GM10248 (cell line): ENCODE results near the gene WDFY4.

ENCODE experiments used
- CTCF ChIA-PET: fragments of 300-600 bp; sonication (Branson Sonifier 250); formaldehyde crosslinking; extraction: SDS; loops from one replicate; lab custom pipeline; 2021; ENCODE audit warnings: antibody characterized with exemption; lab: Yijun Ruan, JAX
- POLR2A ChIA-PET: fragments of 350-650 bp; sonication (Branson Sonifier 250); formaldehyde crosslinking; extraction: SDS; loops from one replicate; lab custom pipeline; 2020; ENCODE audit warnings: antibody characterized with exemption; lab: Yijun Ruan, JAX
- DNase-seq: peaks from one replicate; pipeline ENCODE4 v3.0.0; 2012; ENCODE audit errors: extremely low spot score
- TF ChIP-seq, protein P1 (sequence below): IDR thresholded peaks from 2 replicates; pipeline ENCODE4 v1.5.1; 2012; ENCODE audit warnings: mild to moderate bottlenecking, low read depth; ENCODE audit errors: extremely low read depth, missing control alignments, control extremely low read depth

Gene WDFY4

DNA sequence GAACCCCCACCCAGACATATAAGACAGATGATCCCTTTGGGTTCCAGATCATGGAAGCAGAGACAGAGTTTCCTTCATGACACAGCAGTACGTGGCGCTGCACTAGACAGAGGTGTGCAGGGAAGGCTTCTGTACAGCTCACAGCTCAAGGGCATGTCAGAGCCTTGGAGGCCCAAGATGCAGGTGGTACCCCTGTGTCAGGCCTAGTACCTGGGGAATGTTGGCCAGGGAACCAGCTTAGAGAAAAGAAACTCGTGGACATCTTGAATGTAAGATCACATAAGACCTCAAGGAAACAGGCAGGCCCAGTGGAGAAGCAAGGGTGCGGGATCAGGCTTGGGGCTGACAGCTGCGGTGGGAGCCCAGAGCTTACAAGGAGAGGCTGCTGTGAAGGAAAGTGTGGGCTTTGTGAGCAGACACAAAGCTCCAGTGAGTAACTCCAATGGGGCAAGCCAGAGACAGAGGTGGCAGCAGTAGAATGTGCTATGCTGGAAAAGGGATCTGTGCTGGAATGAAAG is 91.4 kb downstream of the WDFY4 start:
- DNase-seq, result no peak
- ChIA-PET CTCF (interaction anchor here (1.1 kb wide), 1 partner anchor 17 kb away, joined by 5 read pairs; no protein-coding TSS in a partner anchor), POLR2A (no interaction called here)
- TF ChIP-seq, protein P1, sequence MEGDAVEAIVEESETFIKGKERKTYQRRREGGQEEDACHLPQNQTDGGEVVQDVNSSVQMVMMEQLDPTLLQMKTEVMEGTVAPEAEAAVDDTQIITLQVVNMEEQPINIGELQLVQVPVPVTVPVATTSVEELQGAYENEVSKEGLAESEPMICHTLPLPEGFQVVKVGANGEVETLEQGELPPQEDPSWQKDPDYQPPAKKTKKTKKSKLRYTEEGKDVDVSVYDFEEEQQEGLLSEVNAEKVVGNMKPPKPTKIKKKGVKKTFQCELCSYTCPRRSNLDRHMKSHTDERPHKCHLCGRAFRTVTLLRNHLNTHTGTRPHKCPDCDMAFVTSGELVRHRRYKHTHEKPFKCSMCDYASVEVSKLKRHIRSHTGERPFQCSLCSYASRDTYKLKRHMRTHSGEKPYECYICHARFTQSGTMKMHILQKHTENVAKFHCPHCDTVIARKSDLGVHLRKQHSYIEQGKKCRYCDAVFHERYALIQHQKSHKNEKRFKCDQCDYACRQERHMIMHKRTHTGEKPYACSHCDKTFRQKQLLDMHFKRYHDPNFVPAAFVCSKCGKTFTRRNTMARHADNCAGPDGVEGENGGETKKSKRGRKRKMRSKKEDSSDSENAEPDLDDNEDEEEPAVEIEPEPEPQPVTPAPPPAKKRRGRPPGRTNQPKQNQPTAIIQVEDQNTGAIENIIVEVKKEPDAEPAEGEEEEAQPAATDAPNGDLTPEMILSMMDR, result no peak

GRCh38 chr10:48776528-48776927 is 91.9 kb downstream of the WDFY4 start:
- ChIA-PET POLR2A (no interaction called here), CTCF (interaction anchor here (1.2 to 2.1 kb wide), 4 partner anchors 12 to 119 kb away, joined by 3 to 9 read pairs (median 7); no protein-coding TSS in a partner anchor)
- no peak for DNase-seq
- TF ChIP-seq, protein P1, result no peak

DNA sequence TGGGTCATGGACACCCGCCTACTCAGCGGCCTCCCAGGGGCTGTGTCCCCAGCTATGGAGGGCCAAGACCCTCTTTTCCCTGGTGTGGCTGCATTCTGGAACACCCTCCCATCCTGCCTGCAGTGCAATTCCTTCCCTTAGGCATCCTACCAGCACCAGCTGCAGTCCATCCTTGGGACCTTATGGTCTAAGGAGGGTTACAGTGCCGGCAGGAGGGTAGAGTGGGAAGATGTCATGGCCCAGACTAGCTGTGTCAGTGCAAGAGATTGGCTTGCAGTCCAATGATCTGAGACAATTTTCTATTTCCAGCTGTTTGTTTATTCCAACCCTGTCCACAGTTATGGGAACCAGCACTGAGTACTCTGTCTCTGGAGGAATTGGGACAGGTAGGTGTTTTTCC is 92.4 kb downstream of the WDFY4 start:
- POLR2A ChIA-PET, result no interaction called here
- DNase-seq, result no peak
- TF ChIP-seq, protein P1, result no peak
- CTCF ChIA-PET, result interaction anchor here (1.0 to 2.1 kb wide), 6 partner anchors 9 to 120 kb away, joined by 3 to 9 read pairs (median 6); no protein-coding TSS in a partner anchor

DNA sequence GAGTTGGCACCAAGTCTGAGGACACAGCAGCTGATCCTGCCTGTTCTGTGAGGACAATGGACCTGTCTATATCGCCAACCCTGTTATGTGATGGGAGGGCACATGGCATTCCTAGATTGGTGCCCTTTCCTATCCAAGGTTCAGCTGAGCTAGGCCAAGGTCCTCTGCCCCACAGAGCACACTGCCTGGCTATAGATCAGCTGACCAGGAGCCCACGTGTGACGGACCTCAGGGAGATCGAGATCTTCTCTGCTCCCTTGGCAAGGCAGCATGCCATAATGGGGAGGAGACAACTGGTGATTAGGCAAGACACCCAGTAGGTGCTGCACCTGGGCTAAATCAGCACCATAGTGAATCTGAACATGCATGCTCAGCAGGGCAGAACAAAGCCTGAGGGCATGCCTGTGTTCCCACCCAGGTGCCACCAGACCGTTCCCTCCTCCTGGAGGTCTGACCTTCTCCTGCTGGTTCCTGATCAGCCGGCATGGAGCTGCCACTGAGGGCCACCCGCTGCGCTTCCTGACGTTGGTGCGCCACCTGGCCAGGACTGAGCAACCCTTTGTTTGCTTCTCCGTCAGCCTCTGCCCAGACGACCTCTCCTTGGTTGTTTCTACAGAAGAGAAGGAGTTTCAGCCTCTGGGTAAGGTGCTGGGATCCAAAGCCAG is 93.7 kb downstream of the WDFY4 start:
- POLR2A ChIA-PET, result no interaction called here
- CTCF ChIA-PET, result interaction anchor here (1.3 to 2.1 kb wide), 3 partner anchors 10 to 121 kb away, joined by 6 to 9 read pairs (median 9); no protein-coding TSS in a partner anchor
- TF ChIP-seq, protein P1, result no peak
- no peak for DNase-seq

DNA sequence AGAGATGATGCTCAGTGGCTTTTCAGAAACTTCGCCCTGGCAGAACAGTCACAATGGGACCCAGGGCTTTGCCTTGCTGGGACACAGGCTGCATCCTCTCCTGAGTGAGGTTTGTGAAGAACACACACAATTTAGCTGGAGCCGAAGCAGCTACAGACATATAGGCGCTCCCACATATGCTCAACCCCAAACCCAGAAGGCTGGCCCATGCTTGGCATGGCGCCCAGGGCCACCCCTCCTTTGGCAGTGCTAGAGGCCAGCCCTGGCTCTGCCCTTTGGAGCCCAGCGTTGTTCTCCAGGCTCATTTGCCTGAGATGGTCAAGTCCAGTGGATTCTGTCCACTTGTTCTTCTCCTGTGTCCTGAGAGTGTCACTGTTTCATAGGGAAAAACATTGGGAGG is 94.4 kb downstream of the WDFY4 start:
- TF ChIP-seq, protein P1, result no peak
- no peak for DNase-seq
- ChIA-PET POLR2A (no interaction called here), CTCF (interaction anchor here (2.0 kb wide), 1 partner anchor 9 kb away, joined by 6 read pairs; no protein-coding TSS in a partner anchor)

DNA sequence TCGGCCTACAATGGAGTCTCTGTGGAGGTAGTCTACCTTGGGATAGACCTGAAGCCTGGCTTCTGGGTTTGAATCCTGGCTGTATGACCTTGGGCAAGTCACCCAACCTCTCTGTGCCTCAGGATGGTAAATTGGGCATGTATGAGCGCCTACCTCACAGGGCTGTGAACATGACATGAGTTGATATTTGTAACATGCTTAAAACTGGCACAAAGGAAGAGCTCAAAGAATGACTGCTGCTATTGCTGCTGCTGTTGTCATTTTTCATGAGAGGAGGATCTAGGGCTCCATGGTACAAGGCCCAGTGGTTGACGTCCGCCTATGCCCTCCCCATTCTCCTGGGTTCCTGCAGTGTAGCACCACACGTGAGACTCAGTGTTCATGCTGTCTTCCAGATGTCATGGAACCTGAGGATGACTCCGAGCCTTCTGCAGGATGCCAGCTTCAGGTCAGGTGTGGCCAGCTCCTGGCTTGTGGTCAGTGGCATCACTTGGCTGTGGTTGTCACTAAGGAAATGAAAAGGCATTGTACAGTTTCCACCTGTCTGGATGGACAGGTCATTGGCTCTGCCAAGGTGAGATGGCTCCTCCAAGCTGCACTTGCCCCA is 95.0 kb downstream of the WDFY4 start:
- ChIA-PET CTCF (interaction anchor here (1.2 kb wide), 1 partner anchor 10 kb away, joined by 4 read pairs; no protein-coding TSS in a partner anchor), POLR2A (no interaction called here)
- TF ChIP-seq, protein P1, result no peak
- no peak for DNase-seq
